ENCODE results near the gene MYLK4. TPM values are rescaled to one million over a fixed set of nuclear protein-coding genes. Genes with fewer than 3 reads are reported as not detected.

The MYLK4 gene
- total and polyA plus RNA-seq, 2 of the 13 experiments (the other 11 are each of a cell fraction or from before 2014, with no cell fraction given) = 0.26 to 0.29 TPM

GRCh38 chr6:2782356-2782708 lies 31.6 kb upstream of the MYLK4 start:
- Histone ChIP-seq H3K27me3 (ENCODE audit: control insufficient read depth in 1 of 2, insufficient read depth in 2 of 2, low read length in 2 of 2) (no peaks in the 10 kb centered on the region), H3K4me1 (ENCODE audit: insufficient read depth, low read length) (no peaks in the 10 kb centered on the region), H3K9ac (ENCODE audit: insufficient read depth, low read depth, low read length) (no peak overlapping the region), H3K4me3 (replicated peaks in 1 of 3; ENCODE audit: insufficient read depth in 1 of 3, low read depth in 2 of 3, low read length in 3 of 3) (no peak overlapping the region), H3K27ac (ENCODE audit: extremely low read length, insufficient read depth, low read length) (no peak overlapping the region), H4K20me1 (ENCODE audit: insufficient read depth, low read length) (peaks cover 3% of the 10 kb centered on the region; the same call in 1 of the 2 replicates), H3K9me3 (ENCODE audit: low read length) (no peaks in the 10 kb centered on the region), H3K79me2 (ENCODE audit: insufficient read depth, low read length) (peaks cover 21% of the 10 kb centered on the region), H3K36me3 (replicated peaks in 1 of 2; ENCODE audit: control insufficient read depth in 1 of 2, insufficient read depth in 2 of 2, low read length in 2 of 2) (peaks cover 25 to 83% of the 10 kb centered on the region in 2 experiments), H3K4me2 (ENCODE audit: low read depth, low read length) (no peak overlapping the region), H2AFZ (ENCODE audit: low read length) (no peak overlapping the region)
- ATAC-seq (no peak), DNase-seq (ENCODE audit: low spot score) (no peak), FAIRE-seq (no peak)
- no TSS peak for BruUV-seq (replicated peaks)
- CTCF ChIA-PET (ENCODE audit: low intra/inter-chr PET ratio, low total read pairs) = no interaction called here
- WGBS (ENCODE audit: low lambda C conversion rate) = 96% methylated on average over 9 of the region's 9 CpGs
- intact Hi-C loops (cut with micrococcal nuclease; ENCODE audit: unreplicated experiment) (no loop called here), in situ Hi-C loops (cut with HindIII; ENCODE audit: extremely low pct_ligation_motif_present, low pct_unique_long_range_greater_than_20kb) (no loop called here)
- no peak for TF ChIP-seq ATRX (CRISPR knock-in tag; IDR thresholded peaks at IDR 0.05; ENCODE audit: borderline replicate concordance)
- peak; percentile 88 for TF ChIP-seq ZNF263 (CRISPR knock-in tag; IDR thresholded peaks at IDR 0.05)
- POLR2A ChIA-PET = no interaction called here

- Histone ChIP-seq H3K4me2 (ENCODE audit: low read depth, low read length) (no peak overlapping the region), H3K27ac (ENCODE audit: extremely low read length, insufficient read depth, low read length) (no peak overlapping the region), H3K27me3 (ENCODE audit: control insufficient read depth in 1 of 2, insufficient read depth in 2 of 2, low read length in 2 of 2) (no peaks in the 10 kb centered on the region), H2AFZ (ENCODE audit: low read length) (no peak overlapping the region), H3K36me3 (replicated peaks in 1 of 2; ENCODE audit: control insufficient read depth in 1 of 2, insufficient read depth in 2 of 2, low read length in 2 of 2) (peaks cover 25 to 86% of the 10 kb centered on the region in 2 experiments), H3K9ac (ENCODE audit: insufficient read depth, low read depth, low read length) (no peak overlapping the region), H3K9me3 (ENCODE audit: low read length) (no peaks in the 10 kb centered on the region), H3K4me3 (replicated peaks in 1 of 3; ENCODE audit: insufficient read depth in 1 of 3, low read depth in 2 of 3, low read length in 3 of 3) (no peak overlapping the region), H3K4me1 (ENCODE audit: insufficient read depth, low read length) (no peaks in the 10 kb centered on the region), H4K20me1 (ENCODE audit: insufficient read depth, low read length) (peaks cover 3% of the 10 kb centered on the region; the same call in 1 of the 2 replicates), H3K79me2 (ENCODE audit: insufficient read depth, low read length) (peaks cover 26% of the 10 kb centered on the region)
- no TSS peak for BruUV-seq (replicated peaks)
- no peak for TF ChIP-seq ZNF343 (CRISPR knock-in tag; IDR thresholded peaks at IDR 0.05)
- no peak for TF ChIP-seq POGZ (CRISPR knock-in tag; IDR thresholded peaks at IDR 0.05)
- TF ChIP-seq ZNF629 (CRISPR knock-in tag; conservative IDR thresholded peaks at IDR 0.05) = peak; percentile 64; the same call in 1 of the 2 replicates
- TF ChIP-seq AGO2 (optimal IDR thresholded peaks at IDR 0.05; ENCODE audit: low read depth, low read length) = peak; percentile 36
- no peak for TF ChIP-seq NFE2 (CRISPR knock-in tag; IDR thresholded peaks at IDR 0.05)
- no peak for TF ChIP-seq GATA4 (IDR thresholded peaks at IDR 0.05; ENCODE audit: borderline replicate concordance, low read depth)
- 95% methylated on average over 5 of the region's 7 CpGs for WGBS (ENCODE audit: low lambda C conversion rate)
- DNase-seq (ENCODE audit: low spot score) (no peak), FAIRE-seq (no peak), ATAC-seq (no peak; the same call in 2 of the 3 replicates)
- POLR2A ChIA-PET = interaction anchor here (1.6 kb wide), 1 partner anchor 16 kb away, joined by 3 read pairs; the partner anchor contains the start of gene WRNIP1
- intact Hi-C loops (cut with micrococcal nuclease; ENCODE audit: unreplicated experiment) (no loop called here), in situ Hi-C loops (cut with HindIII; ENCODE audit: extremely low pct_ligation_motif_present, low pct_unique_long_range_greater_than_20kb) (no loop called here)
- CTCF ChIA-PET (ENCODE audit: low intra/inter-chr PET ratio, low total read pairs) = no interaction called here
These were observed 31.1 kb upstream of the MYLK4 start for GRCh38 chr6:2781685-2782355.

All from HepG2 (cell line).